ENCODE data around the gene ITPRIP.

- no peak for TF ChIP-seq CHD1 (IDR thresholded peaks at IDR 0.05; ENCODE audit: low read depth, low read length)
- no peak for TF ChIP-seq TBP (IDR thresholded peaks at IDR 0.05; ENCODE audit: low read depth, low read length)
- no peak for TF ChIP-seq CREB1 (IDR thresholded peaks at IDR 0.05)
- no peak for TF ChIP-seq CTCF (IDR thresholded peaks at IDR 0.05; ENCODE audit: control extremely low read depth in 1 of 3, insufficient read depth in 1 of 3, low read depth in 1 of 3, low read length in 3 of 3)
- no peak for TF ChIP-seq BCL11A (IDR thresholded peaks at IDR 0.05; ENCODE audit: low read depth in 2 of 2, low read length in 2 of 2)
Measured at GRCh38 chr10:104324931-104325330, 13.3 kb downstream of the ITPRIP start.

All from H1 (cell line).